NCI-H748 (cell line): Measurements from ENCODE around the gene CCDC28A.
"Not testable (repeated sequence)": the region's sequence is repeated elsewhere in the genome, so short reads cannot be mapped to it uniquely, and the experiment has no call there.

ENCODE experiments used
- DNase-seq: peaks from one replicate; lab custom pipeline; 2025; ENCODE audit not compliant: unreplicated experiment; lab: John Stamatoyannopoulos, UW

Gene CCDC28A

GRCh38 chr6:138773177-138774091, at the start of gene CCDC28A:
TSS of gene CCDC28A (plus strand) at chr6:138773769. CDS start at chr6:138776121, 2,352 bp downstream.
- DNase-seq: peak; percentile 98

GRCh38 chr6:138724015-138724414, 49.6 kb upstream of the CCDC28A start:
- DNase-seq: no peak

- no peak for DNase-seq
Observed at GRCh38 chr6:138726066-138726756, 47.4 kb upstream of the CCDC28A start.

GRCh38 chr6:138726757-138727097, 46.8 kb upstream of the CCDC28A start:
- DNase-seq: no peak

GRCh38 chr6:138727182-138727581, 46.4 kb upstream of the CCDC28A start:
- no peak for DNase-seq

- DNase-seq: no peak
Observed at GRCh38 chr6:138728662-138729061, 44.9 kb upstream of the CCDC28A start.

- DNase-seq: not testable (repeated sequence)
Observed at GRCh38 chr6:138730037-138730436, 43.5 kb upstream of the CCDC28A start.

- no peak for DNase-seq
Observed at GRCh38 chr6:138734585-138734984, 39.0 kb upstream of the CCDC28A start.

- no peak for DNase-seq
Observed at GRCh38 chr6:138736640-138737039, 36.9 kb upstream of the CCDC28A start.

GRCh38 chr6:138752017-138752416, 21.6 kb upstream of the CCDC28A start:
- DNase-seq: no peak

- DNase-seq: no peak
Observed at GRCh38 chr6:138757136-138757535, 16.4 kb upstream of the CCDC28A start.

GRCh38 chr6:138765896-138766655, 7.5 kb upstream of the CCDC28A start:
- peak; percentile 47 for DNase-seq

GRCh38 chr6:138769102-138769676, 4.4 kb upstream of the CCDC28A start:
- no peak for DNase-seq

GRCh38 chr6:138772596-138773176, 883 bp upstream of the CCDC28A start:
- peak; percentile 56 for DNase-seq

- no peak for DNase-seq
Observed at GRCh38 chr6:138774370-138774769, 801 bp downstream of the CCDC28A start.

GRCh38 chr6:138776659-138777058, 3.1 kb downstream of the CCDC28A start:
- DNase-seq: no peak

- no peak for DNase-seq
Observed at GRCh38 chr6:138778331-138778730, 4.8 kb downstream of the CCDC28A start.

- DNase-seq: no peak
Observed at GRCh38 chr6:138782243-138782642, 8.7 kb downstream of the CCDC28A start.

- no peak for DNase-seq
Observed at GRCh38 chr6:138785079-138785478, 11.5 kb downstream of the CCDC28A start.

- DNase-seq: no peak
Observed at GRCh38 chr6:138785980-138786379, 12.4 kb downstream of the CCDC28A start.

- no peak for DNase-seq
Observed at GRCh38 chr6:138787138-138787537, 13.6 kb downstream of the CCDC28A start.
